GM18870 (cell line): ENCODE results near the gene ARHGAP32.
"Not testable (repeated sequence)": the region's sequence is repeated elsewhere in the genome, so short reads cannot be mapped to it uniquely, and the experiment has no call there.

Experiments used
- ATAC-seq: cut with Tn5 transposase; IDR thresholded peaks from one replicate; pipeline ENCODE4 v1.9.1; 2021; ENCODE audit warnings: moderate library complexity; ENCODE audit not compliant: unreplicated experiment

ARHGAP32 gene

DNA sequence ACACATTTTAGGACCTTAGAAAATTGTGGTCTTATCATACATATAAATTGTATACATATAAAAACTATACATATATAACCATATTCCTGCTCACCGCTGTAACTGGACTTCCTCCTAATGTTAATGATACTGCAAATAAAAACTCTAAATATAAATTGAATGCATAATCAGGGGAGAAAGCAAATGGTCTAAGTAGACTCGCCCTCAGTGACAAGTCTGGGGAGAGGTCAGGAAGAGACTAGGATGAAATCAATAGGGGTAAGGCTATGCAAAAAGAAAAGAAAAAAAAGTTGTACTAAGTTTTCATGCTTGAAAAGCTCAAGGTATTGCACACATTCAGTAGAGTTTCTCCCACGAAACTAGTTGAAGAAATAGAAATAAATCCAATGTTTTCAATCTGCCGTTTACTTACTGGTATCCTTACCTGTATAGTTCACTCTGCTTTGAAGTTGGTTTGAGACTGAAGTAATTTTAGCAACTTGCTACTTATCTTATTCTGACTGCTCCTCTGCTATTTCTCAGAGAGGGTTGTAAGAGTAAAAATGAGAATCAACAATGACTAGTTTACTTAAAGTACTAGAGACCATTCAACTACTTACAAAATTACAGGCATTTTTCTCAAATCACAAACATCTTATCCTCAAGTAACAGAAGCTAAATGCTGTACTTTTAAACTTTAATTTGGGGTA lies 12.2 kb upstream of the ARHGAP32 start:
- ATAC-seq = no peak

- ATAC-seq = no peak
These were observed 10.5 kb upstream of the ARHGAP32 start for GRCh38 chr11:129202646-129203045.

DNA sequence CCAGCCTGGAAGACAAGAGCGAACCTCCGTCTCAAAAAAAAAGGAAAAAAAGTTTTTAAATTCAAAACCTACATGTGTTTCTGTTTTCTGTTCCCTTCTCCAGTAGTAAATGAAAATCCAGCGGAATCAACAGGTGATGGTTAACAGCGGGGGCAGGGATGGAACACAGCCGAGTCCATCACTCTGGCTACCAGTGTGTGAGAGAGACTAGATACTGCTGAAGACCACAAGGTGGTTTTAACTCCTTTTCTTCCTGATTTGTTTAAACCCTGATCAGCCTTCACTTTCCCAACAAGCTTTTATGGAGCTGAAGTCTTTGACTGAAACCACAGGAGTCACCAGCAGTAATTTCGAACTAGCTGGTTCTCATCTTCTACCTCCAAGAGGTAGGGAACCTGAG lies 3.6 kb upstream of the ARHGAP32 start:
- ATAC-seq = no peak

DNA sequence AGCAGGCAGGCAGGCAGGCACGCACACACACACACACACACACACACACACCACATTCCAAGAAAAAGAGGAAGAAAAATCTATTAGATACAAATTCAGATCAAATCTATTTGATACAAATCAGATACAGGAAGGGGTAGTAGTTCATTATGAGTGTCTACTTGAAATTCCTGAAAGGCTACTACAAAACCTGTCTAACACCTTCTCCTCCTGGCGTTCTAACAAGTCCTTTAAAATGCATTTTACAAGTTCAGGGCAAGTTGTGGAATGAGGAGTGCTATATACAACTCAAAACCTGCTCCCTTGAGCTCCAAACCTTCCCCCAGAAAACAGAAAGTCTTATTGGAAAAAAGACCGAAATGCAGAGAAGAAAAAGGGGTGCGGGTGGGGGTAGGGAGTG lies 476 bp downstream of the ARHGAP32 start:
- ATAC-seq = no peak

- no peak for ATAC-seq
These were observed 2.0 kb downstream of the ARHGAP32 start for GRCh38 chr11:129190087-129190486.

DNA sequence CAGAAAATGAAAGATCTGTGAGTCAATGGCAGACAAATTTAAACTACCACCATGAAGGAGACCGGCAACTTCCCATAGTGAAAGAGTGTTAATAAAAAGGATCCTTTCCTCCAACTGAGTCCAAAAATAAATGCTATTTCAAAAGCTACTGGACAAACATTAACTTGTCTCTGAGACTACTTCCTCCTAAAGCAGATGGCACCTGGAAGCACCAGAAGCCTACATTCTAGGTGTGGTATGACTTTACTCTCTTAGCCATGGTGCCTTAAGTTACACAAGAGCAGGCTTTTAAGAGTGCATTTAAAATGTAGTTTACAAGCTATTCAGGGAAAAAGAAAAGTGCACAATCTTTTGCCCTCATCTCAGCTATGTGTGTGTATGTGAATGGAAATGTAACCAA lies 2.5 kb downstream of the ARHGAP32 start:
- no peak for ATAC-seq

- not testable (repeated sequence) for ATAC-seq
These were observed 7.0 kb downstream of the ARHGAP32 start for GRCh38 chr11:129185082-129185481.

GRCh38 chr11:129184581-129184980 lies 7.5 kb downstream of the ARHGAP32 start:
- ATAC-seq = no peak

DNA sequence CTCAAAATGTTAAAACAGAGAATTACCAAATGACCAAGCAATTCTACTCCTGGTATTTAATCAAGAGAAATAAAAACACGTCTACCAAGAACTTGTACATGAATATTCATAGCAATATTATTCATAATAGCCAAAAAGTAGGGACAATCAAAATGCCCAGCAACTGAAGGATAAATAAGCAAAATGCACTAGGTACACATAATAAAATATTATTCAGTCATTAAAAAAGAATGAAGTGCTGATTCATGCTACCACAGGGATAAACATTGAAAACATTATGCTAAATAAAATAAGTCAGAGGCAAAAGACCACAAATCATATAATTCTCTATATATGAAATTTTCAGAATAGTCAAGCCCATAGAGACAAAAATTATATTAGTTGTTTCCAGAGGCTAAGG lies 24.8 kb downstream of the ARHGAP32 start:
- no peak for ATAC-seq

DNA sequence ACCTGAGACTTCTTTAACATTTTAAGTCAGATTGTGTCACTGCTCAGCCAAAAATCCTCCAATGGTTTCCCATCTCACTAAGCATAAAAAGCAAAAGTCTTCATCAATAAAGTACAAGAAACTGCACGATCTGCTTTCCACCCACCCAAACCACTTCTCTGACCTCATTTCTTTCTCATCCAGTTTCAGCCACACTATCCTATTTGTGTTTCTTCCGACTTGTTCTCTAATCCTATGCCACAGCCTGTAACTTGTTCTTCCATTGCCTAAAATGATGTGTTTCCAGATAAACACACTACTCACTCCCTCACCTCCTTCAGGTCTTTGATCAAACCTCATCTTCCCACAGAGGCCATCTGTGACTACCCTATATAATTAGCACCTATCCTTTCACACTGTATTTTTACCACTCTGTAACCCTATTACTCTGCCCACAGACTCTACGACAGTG lies 28.4 kb downstream of the ARHGAP32 start:
- no peak for ATAC-seq

DNA sequence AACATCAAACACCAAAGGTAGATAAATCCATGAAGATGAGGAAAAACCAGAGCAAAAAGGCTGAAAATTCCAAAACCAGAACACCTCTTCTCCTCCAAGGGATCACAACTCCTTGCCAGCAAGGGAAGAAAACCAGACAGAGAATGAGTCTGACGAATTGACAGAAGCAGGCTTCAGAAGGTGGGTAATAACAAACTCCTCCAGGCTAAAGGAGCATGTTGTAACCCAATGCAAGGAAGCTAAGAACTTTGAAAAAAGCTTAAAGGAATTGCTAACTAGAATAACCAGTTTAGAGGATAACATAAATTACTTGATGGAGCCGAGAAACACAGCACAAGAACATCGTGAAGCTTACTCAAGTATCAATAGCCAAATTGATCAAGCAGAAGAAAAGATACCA lies 35.0 kb downstream of the ARHGAP32 start:
- ATAC-seq = not testable (repeated sequence)

DNA sequence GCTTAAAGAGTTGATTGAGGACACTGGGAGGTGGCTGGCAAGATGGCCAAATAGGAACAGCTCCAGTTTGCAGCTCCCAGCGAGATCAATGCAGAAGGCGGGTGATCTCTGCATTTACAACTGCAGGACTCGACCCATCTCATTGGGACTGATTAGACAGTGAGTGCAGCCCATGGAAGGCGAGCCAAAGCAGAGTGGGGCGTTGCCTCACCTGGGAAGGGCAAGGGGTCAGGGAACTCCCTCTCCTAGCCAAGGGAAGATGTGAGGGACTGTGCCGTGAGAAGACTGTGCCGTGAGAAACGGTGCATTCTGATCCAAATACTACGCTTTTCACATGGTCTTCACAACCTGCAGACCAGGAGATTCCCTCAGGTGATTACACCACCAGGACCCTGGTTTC lies 36.4 kb downstream of the ARHGAP32 start:
- ATAC-seq = no peak

DNA sequence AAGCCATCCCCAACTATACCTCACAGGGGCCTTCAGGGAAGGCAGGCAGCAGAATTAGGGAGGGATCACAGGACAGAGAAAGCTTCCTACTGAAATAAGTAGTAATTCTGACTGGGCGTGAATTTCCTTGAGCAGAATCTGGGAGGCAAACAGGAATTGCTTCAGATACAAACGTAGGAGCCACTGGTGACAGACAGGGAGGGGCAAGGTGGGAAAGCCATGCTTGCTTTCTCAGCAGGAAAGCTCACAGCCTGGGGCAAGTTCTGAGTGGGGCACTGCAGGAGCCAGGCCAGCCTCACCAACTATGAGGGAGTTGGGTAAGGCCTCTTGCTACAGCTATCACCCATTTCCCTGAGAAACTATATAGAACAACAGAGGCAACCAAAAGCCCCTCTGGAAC lies 43.6 kb downstream of the ARHGAP32 start:
- no peak for ATAC-seq

- no peak for ATAC-seq
These were observed 45.9 kb downstream of the ARHGAP32 start for GRCh38 chr11:129146191-129146590.

GRCh38 chr11:129145276-129145675 lies 46.8 kb downstream of the ARHGAP32 start:
- ATAC-seq = no peak

GRCh38 chr11:129144256-129144655 lies 47.9 kb downstream of the ARHGAP32 start:
- no peak for ATAC-seq

DNA sequence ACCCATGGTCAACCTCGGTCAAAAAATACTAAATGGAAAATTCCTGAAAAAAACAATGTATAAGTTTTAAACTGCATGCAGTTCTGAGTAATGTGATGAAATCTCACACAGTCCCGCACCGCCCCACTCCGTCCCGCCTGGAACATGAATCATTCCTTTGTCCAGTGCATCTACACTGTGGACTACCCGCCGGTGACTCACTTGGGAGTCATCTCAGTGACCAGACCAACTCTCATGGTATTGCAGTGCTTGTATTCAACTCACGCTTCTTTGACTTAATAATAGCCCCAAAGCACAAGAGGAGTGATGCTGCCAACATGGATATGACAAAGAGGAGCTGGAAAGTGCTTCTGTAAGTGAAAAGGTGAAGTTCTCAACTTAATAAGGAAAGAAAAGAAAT lies 48.8 kb downstream of the ARHGAP32 start:
- no peak for ATAC-seq

DNA sequence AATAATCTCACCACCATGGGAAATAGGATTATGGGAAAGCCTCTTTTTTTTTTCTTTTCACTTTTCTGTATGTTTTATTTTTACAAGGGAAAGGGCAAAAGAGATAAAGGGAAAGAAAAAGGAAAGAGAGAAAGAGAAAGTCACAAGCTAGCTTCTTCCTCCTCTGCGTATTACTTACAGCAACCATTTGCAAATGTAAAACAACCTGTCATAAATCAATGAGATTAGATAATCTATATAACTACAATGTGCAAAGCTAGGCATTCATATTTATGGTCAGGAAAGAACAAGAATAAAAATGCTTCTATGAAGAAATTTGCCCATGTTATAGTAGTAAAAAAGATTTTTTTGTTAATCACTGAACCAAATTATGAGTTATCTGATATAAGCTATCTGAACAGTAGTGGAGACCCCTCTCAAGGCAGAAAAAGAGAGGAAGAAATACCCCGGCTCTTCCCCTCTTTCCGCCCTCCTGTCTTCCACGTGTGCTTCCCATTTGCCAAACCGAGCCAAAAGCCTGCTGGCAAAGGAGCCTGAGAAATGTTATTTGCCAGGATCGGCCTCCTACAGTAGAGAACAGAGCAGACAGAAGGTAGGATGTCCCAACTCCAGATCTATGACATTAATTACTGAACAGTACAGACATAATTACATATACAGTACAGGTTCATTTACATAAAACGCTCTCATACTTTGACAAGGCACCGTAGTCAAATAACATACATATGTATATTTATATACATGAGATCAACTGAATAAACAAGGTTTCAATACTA lies 50.2 kb downstream of the ARHGAP32 start:
- no peak for ATAC-seq

- no peak for ATAC-seq
These were observed 60.8 kb downstream of the ARHGAP32 start for GRCh38 chr11:129131316-129131715.

DNA sequence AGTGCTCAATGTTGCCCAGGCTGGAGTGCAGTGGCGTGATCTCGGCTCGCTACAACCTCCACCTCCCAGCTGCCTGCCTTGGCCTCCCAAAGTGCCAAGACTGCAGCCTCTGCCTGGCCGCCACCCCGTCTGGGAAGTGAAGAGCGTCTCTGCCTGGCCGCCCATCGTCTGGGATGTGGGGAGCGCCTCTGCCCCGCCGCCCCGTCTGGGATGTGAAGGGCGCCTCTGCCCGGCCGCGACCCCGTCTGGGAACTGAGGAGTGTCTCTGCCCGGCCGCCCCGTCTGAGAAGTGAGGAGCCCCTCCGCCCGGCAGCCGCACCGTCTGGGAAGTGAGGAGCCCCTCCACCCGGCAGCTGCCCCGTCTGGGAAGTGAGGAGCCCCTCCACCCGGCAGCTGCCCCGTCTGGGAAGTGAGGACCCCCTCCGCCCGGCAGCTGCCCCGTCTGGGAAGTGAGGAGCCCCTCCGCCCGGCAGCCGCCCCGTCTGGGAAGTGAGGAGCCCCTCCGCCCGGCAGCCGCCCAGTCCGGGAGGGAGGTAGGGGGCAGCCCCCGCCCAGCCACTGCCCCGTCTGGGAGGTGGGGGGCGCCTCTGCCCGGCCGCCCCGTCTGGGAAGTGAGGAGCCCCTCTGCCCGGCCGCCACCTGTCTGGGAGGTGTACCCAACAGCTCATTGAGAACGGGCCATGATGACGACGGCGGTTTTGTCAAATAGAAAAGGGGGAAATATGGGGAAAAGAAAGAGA lies 63.1 kb downstream of the ARHGAP32 start:
- not testable (repeated sequence) for ATAC-seq

DNA sequence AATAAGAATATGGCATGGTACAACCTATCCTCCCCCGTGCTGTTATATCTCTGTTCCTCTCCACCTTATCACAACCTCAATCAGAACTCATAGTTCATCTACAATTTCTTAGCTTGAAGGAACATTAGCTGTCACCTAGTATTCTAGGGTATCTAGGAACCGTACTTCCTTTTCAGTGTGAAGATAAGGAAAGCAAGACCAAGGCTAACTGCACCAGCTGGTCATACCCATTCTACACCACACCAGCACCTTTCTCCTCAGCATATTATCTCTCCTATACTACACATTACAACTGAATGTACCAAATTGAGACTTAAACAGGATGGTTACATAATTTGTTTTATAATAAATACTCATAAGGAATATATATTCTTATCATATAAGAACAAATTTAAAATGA lies 73.1 kb downstream of the ARHGAP32 start:
- ATAC-seq = no peak
